ENCODE results near the gene TMEM69. TPM values are rescaled to one million over a fixed set of nuclear protein-coding genes. Genes with fewer than 3 reads are reported as not detected.

The TMEM69 gene
- polyA plus RNA-seq, 1 experiment = 53.9 TPM

DNA sequence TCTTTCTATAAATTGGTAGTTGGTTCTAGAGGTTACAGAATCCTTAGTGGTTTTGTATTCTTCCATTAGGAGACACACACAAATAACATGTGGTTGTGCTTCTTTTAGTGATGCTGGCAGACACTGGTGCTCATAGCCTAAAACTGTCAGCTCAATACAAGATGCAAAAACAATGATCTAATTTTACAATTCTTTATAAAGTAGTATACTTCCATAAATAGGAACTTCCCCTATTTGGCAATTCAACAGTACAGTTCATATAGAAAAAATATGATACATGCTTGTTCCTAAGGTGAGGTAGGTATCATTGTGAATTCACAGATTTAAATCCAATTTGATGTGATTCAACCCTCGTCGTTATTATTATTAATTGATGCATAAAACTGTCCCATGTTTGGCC lies 43.3 kb upstream of the TMEM69 start:
- no peaks in the 10 kb centered on the region for H3K9me3 ChIP-seq (ENCODE audit: control insufficient read depth, insufficient read depth, low read length)
- POLR2A ChIA-PET = no interaction called here
- DNase-seq (ENCODE audit: low read depth, low spot score) = no peak
- H3K27ac ChIP-seq (ENCODE audit: low read depth, low read length) = no peak overlapping the region
- no peaks in the 10 kb centered on the region for H3K27me3 ChIP-seq (ENCODE audit: control insufficient read depth, insufficient read depth, low read length)
- TF ChIP-seq, protein P1, sequence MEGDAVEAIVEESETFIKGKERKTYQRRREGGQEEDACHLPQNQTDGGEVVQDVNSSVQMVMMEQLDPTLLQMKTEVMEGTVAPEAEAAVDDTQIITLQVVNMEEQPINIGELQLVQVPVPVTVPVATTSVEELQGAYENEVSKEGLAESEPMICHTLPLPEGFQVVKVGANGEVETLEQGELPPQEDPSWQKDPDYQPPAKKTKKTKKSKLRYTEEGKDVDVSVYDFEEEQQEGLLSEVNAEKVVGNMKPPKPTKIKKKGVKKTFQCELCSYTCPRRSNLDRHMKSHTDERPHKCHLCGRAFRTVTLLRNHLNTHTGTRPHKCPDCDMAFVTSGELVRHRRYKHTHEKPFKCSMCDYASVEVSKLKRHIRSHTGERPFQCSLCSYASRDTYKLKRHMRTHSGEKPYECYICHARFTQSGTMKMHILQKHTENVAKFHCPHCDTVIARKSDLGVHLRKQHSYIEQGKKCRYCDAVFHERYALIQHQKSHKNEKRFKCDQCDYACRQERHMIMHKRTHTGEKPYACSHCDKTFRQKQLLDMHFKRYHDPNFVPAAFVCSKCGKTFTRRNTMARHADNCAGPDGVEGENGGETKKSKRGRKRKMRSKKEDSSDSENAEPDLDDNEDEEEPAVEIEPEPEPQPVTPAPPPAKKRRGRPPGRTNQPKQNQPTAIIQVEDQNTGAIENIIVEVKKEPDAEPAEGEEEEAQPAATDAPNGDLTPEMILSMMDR (IDR thresholded peaks at IDR 0.05; ENCODE audit: low read depth, low read length) = no peak
- H3K4me3 ChIP-seq (ENCODE audit: low read depth, low read length) = no peak overlapping the region
- CTCF ChIA-PET = interaction anchor here (0.5 kb wide), 1 partner anchor 29 kb away, joined by 3 read pairs; no protein-coding TSS in a partner anchor

GRCh38 chr1:45647248-45648021 lies 40.5 kb upstream of the TMEM69 start:
- Histone ChIP-seq H3K9me3 (ENCODE audit: control insufficient read depth, insufficient read depth, low read length) (no peaks in the 10 kb centered on the region), H3K27ac (ENCODE audit: low read depth, low read length) (no peak overlapping the region), H3K27me3 (ENCODE audit: control insufficient read depth, insufficient read depth, low read length) (no peaks in the 10 kb centered on the region), H3K4me3 (ENCODE audit: low read depth, low read length) (no peak overlapping the region)
- ChIA-PET CTCF (interaction anchor here (1.2 kb wide), 1 partner anchor 234 kb away, joined by 3 read pairs; no protein-coding TSS in a partner anchor), POLR2A (no interaction called here)
- DNase-seq (ENCODE audit: low read depth, low spot score) = no peak
- TF ChIP-seq, protein P1 (IDR thresholded peaks at IDR 0.05; ENCODE audit: low read depth, low read length) = no peak

GRCh38 chr1:45654540-45655280 lies 33.3 kb upstream of the TMEM69 start:
- Histone ChIP-seq H3K9me3 (ENCODE audit: control insufficient read depth, insufficient read depth, low read length) (no peaks in the 10 kb centered on the region), H3K4me3 (ENCODE audit: low read depth, low read length) (no peak overlapping the region), H3K27me3 (ENCODE audit: control insufficient read depth, insufficient read depth, low read length) (no peaks in the 10 kb centered on the region), H3K27ac (ENCODE audit: low read depth, low read length) (no peak overlapping the region)
- TF ChIP-seq, protein P1 (IDR thresholded peaks at IDR 0.05; ENCODE audit: low read depth, low read length) = no peak
- no peak for DNase-seq (ENCODE audit: low read depth, low spot score)
- POLR2A ChIA-PET = no interaction called here
- CTCF ChIA-PET = no interaction called here

- POLR2A ChIA-PET = no interaction called here
- no peak overlapping the region for H3K27ac ChIP-seq (ENCODE audit: low read depth, low read length)
- no peak overlapping the region for H3K4me3 ChIP-seq (ENCODE audit: low read depth, low read length)
- CTCF ChIA-PET = no interaction called here
- no peak for DNase-seq (ENCODE audit: low read depth, low spot score)
- TF ChIP-seq, protein P1 (IDR thresholded peaks at IDR 0.05; ENCODE audit: low read depth, low read length) = no peak
- H3K9me3 ChIP-seq (ENCODE audit: control insufficient read depth, insufficient read depth, low read length) = no peaks in the 10 kb centered on the region
- H3K27me3 ChIP-seq (ENCODE audit: control insufficient read depth, insufficient read depth, low read length) = no peaks in the 10 kb centered on the region
Observed at GRCh38 chr1:45656573-45657226, 31.3 kb upstream of the TMEM69 start.

All from AG04450 (cell line).